IPS-20b (cell line): ENCODE data around the gene SLC9A9.

Experiments
- H3K27ac ChIP-seq: one replicate; pipeline ENCODE4 v1.5.1; 2013; ENCODE audit warnings: low read length
- H3K27me3 ChIP-seq: 2 replicates; pipeline ENCODE4 v1.6.1; 2013; ENCODE audit warnings: mild to moderate bottlenecking, low read length, inconsistent platforms; ENCODE audit not compliant: insufficient read depth
- H3K36me3 ChIP-seq: 2 replicates; pipeline ENCODE4 v1.6.1; 2013; ENCODE audit warnings: low read depth, mild to moderate bottlenecking, inconsistent platforms, low read length, moderate library complexity; ENCODE audit not compliant: insufficient read depth
- H3K4me1 ChIP-seq: 2 replicates; pipeline ENCODE4 v1.6.1; 2013; ENCODE audit warnings: mild to moderate bottlenecking, control low read depth, inconsistent platforms, low read length, moderate library complexity; ENCODE audit not compliant: insufficient read depth
- H3K4me3 ChIP-seq: 2 replicates; pipeline ENCODE4 v1.5.1; 2013; ENCODE audit warnings: mild to moderate bottlenecking, low read length, inconsistent platforms
- H3K9ac ChIP-seq: 2 replicates; pipeline ENCODE4 v1.6.1; 2013; ENCODE audit warnings: low read depth, mild to moderate bottlenecking, inconsistent platforms, low read length, moderate library complexity
- H3K9me3 ChIP-seq: 2 replicates; pipeline ENCODE4 v1.6.1; 2013; ENCODE audit warnings: mild to moderate bottlenecking, low read depth, low read length, inconsistent platforms; ENCODE audit not compliant: insufficient read depth

SLC9A9 gene

DNA sequence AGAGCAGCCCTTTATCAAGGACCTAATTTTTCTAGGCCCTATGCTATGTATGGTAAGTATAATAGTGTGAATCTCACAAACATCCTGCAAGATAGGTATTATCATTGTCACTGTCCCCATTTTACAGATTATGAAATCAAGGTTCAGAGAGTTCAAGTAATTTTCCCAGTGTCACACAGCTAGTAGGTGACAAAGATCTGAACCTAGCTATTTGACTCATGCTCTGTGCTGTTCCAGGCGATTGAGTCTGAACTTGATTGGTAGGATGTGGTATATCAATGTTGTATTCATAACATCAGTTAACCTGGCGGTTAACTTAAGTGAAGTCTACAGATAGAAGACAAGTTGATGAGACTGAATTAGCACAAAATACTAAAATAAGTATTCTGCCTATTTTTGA is 498.8 kb downstream of the SLC9A9 start:
- Histone ChIP-seq H3K9me3 (no peaks in the 10 kb centered on the region; the same call in 1 of the 2 replicates), H3K4me1 (peaks cover 22% of the 10 kb centered on the region; the same call in 1 of the 2 replicates), H3K27ac (no peak overlapping the region), H3K9ac (no peak overlapping the region), H3K36me3 (no peaks in the 10 kb centered on the region), H3K4me3 (no peak overlapping the region), H3K27me3 (no peaks in the 10 kb centered on the region)

DNA sequence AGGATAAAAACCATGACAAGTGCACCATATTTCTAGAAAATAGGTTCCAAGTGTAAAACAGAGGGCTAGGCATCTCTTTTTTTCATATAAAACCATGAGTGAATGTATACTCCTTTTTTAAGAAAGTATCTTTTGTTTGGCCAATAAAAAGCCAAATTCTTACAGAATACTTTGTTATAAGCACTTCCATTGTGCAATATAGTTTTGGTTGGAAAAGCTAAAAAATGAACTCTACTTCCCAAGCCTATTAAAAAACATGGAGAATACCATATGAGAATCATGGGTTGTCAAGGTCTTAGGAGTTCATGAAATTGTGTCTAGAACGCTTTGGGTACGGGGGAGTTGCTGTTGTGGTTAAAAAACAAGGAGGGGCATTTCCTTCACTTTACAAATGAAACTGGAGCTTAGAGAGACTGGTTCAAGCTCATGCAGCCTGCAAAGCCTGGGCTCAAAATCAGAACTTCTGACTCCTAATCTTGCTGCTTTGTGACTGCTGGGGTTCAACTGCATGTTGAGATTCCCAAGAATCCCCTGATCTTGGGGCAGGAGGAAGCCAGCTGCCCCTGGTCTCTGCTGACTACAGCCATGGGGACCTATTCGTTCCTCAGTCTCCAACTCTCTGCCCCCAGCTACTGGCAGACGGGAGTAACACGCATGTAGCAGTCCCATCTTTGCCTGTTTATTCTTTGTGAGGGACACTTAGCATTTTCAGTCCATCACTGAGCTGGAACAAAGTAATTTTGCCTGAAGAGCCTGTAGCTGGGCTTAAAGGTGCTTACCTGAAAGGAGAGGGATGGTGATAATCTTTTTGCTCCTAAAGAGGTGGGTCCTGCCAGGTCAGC is 499.6 kb downstream of the SLC9A9 start:
- peaks cover 22% of the 10 kb centered on the region; the same call in 1 of the 2 replicates for H3K4me1 ChIP-seq
- no peak overlapping the region for H3K27ac ChIP-seq
- no peaks in the 10 kb centered on the region; the same call in 1 of the 2 replicates for H3K9me3 ChIP-seq
- no peak overlapping the region for H3K4me3 ChIP-seq
- H3K36me3 ChIP-seq: no peaks in the 10 kb centered on the region
- H3K27me3 ChIP-seq: no peaks in the 10 kb centered on the region
- no peak overlapping the region for H3K9ac ChIP-seq

- no peaks in the 10 kb centered on the region for H3K4me1 ChIP-seq
- H3K27ac ChIP-seq: no peak overlapping the region
- H3K36me3 ChIP-seq: no peaks in the 10 kb centered on the region
- no peaks in the 10 kb centered on the region for H3K27me3 ChIP-seq
- no peaks in the 10 kb centered on the region; the same call in 1 of the 2 replicates for H3K9me3 ChIP-seq
- no peak overlapping the region for H3K4me3 ChIP-seq
- H3K9ac ChIP-seq: no peak overlapping the region
Observed at GRCh38 chr3:143344516-143345165, 503.6 kb downstream of the SLC9A9 start.

DNA sequence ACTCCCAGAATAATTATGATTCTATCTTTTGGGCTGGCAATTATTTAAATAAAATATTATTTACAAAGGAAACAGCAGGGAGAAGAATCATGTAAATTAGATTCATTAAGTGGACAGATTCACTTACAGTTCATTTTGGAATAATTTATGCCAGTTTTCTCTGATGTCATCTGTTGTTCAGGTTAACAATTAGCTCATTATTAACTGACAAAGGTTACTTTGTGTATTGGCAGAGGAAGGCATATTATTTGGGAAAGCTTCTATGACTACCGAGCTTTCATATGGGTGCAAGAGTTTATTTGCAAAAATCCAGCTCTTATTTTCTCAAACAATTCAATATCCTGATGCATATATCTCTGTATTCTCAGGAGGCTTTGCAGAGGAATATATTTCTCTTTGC is 504.3 kb downstream of the SLC9A9 start:
- H3K9me3 ChIP-seq: no peaks in the 10 kb centered on the region; the same call in 1 of the 2 replicates
- no peaks in the 10 kb centered on the region for H3K36me3 ChIP-seq
- no peak overlapping the region for H3K27ac ChIP-seq
- H3K9ac ChIP-seq: no peak overlapping the region
- no peaks in the 10 kb centered on the region for H3K4me1 ChIP-seq
- H3K27me3 ChIP-seq: no peaks in the 10 kb centered on the region
- H3K4me3 ChIP-seq: no peak overlapping the region

DNA sequence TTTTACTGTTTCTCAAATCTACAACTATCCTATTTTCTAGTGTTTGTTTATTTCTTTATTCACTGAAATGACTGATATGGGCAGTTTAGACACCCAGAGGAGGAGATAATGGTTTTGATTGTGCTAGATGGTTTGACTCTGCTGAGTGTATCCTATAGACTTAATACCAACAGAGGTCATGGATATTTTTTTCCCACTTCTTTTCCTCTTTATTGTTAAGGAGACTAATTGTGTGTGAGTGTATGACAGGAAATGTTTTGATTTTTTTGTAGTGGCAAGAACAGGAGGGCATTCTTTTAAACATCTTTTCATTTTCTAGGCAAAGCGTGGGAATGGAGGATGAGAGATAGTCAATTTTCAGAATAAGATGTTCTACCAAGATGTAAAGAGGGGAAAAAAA is 505.2 kb downstream of the SLC9A9 start:
- H3K36me3 ChIP-seq: no peaks in the 10 kb centered on the region
- no peaks in the 10 kb centered on the region; the same call in 1 of the 2 replicates for H3K9me3 ChIP-seq
- H3K4me1 ChIP-seq: no peaks in the 10 kb centered on the region
- no peak overlapping the region for H3K4me3 ChIP-seq
- no peak overlapping the region for H3K9ac ChIP-seq
- no peak overlapping the region for H3K27ac ChIP-seq
- no peaks in the 10 kb centered on the region for H3K27me3 ChIP-seq

- no peak overlapping the region for H3K4me3 ChIP-seq
- no peaks in the 10 kb centered on the region for H3K36me3 ChIP-seq
- H3K9me3 ChIP-seq: no peaks in the 10 kb centered on the region
- no peaks in the 10 kb centered on the region for H3K4me1 ChIP-seq
- H3K27me3 ChIP-seq: no peaks in the 10 kb centered on the region
- no peak overlapping the region for H3K9ac ChIP-seq
- H3K27ac ChIP-seq: no peak overlapping the region
Observed at GRCh38 chr3:143339451-143339850, 508.8 kb downstream of the SLC9A9 start.

- no peak overlapping the region for H3K27ac ChIP-seq
- no peaks in the 10 kb centered on the region for H3K27me3 ChIP-seq
Observed at GRCh38 chr3:143337387-143337786, 510.9 kb downstream of the SLC9A9 start.

DNA sequence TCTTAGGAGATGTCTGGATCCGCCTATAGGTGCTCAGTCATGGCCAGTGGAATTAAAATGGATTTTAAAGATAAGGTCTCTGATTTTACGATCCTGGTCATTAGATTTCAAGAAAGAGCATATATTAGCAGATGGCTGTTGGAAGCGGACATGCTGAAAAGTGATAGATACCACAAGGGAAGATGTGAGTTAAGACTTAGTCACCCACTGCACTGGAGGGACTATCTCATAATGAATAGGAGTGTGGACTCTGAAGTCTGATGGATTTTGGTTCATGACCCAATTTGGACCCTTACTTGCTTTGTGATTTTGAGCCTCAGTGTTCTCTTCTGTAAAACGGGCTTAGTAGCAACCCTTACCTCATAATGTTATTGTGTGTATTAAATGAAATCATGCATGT is 514.0 kb downstream of the SLC9A9 start:
- Histone ChIP-seq H3K4me1 (peaks cover 4% of the 10 kb centered on the region), H3K9me3 (no peaks in the 10 kb centered on the region), H3K4me3 (no peak overlapping the region), H3K36me3 (no peaks in the 10 kb centered on the region), H3K27ac (no peak overlapping the region), H3K27me3 (no peaks in the 10 kb centered on the region), H3K9ac (no peak overlapping the region)

More at GRCh38 chr3:143337387-143337786, 510.9 kb downstream of the SLC9A9 start:
- H3K9me3 ChIP-seq: no peaks in the 10 kb centered on the region
- no peaks in the 10 kb centered on the region for H3K4me1 ChIP-seq
- no peaks in the 10 kb centered on the region for H3K36me3 ChIP-seq
- H3K4me3 ChIP-seq: no peak overlapping the region
- no peak overlapping the region for H3K9ac ChIP-seq

GRCh38 chr3:143333367-143333766 is 514.9 kb downstream of the SLC9A9 start:
- Histone ChIP-seq H3K36me3 (no peaks in the 10 kb centered on the region), H3K4me1 (peaks cover 4% of the 10 kb centered on the region), H3K27ac (no peak overlapping the region), H3K9ac (no peak overlapping the region), H3K27me3 (no peaks in the 10 kb centered on the region), H3K4me3 (no peak overlapping the region), H3K9me3 (no peaks in the 10 kb centered on the region)

DNA sequence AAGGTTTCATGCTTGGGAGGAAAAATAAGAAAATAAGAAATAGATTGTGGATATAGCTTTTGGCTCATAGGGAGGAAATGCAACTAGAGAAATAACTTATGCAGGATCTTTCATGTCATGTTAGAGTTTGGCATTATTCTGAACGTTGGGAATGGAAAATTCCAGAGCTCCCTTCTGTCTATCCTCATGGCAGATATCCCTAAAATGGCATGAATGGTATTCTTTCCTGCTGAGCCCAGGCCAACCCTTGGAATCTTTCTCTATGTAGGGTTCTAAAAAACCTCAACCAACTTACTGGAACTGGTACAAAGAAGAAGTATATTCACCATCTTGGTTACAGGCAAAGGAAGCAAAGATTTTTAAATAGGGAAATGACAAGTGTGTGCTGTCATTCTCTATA is 516.2 kb downstream of the SLC9A9 start:
- H3K9ac ChIP-seq: no peak overlapping the region

DNA sequence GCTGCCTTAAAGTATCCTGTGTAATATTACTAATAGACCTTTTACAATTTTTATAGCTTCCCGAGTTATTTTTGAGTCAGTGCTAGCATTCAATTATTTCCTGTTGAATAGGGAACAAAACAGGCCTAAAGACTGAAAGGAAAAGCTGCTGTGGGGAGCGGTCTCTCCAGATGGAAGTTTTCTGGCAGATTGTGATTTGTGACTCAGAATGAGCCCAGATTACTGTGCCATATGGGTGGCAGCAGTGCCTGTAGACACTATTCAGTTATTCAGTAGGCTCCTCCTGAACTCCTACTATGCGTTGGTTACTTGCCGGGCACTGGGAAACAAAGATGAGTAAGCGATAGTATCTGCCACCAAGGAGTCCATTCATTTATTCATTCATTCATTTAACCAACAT is 516.9 kb downstream of the SLC9A9 start:
- no peaks in the 10 kb centered on the region for H3K36me3 ChIP-seq
- H3K27ac ChIP-seq: no peak overlapping the region
- no peak overlapping the region for H3K4me3 ChIP-seq
- no peaks in the 10 kb centered on the region for H3K27me3 ChIP-seq
- H3K9me3 ChIP-seq: no peaks in the 10 kb centered on the region
- no peak overlapping the region for H3K9ac ChIP-seq
- peaks cover 4% of the 10 kb centered on the region for H3K4me1 ChIP-seq

More for the DNA sequence above, 516.2 kb downstream of the SLC9A9 start:
- H3K4me1 ChIP-seq: peaks cover 4% of the 10 kb centered on the region
- no peak overlapping the region for H3K4me3 ChIP-seq
- H3K9me3 ChIP-seq: no peaks in the 10 kb centered on the region
- H3K36me3 ChIP-seq: no peaks in the 10 kb centered on the region
- no peak overlapping the region for H3K27ac ChIP-seq
- H3K27me3 ChIP-seq: no peaks in the 10 kb centered on the region
